Measurements from ENCODE around the gene SLC22A23. TPM values are rescaled to one million over a fixed set of nuclear protein-coding genes. Genes with fewer than 3 reads are reported as not detected.
"Not testable (repeated sequence)": the region's sequence is repeated elsewhere in the genome, so short reads cannot be mapped to it uniquely, and the experiment has no call there.

SLC22A23 gene
- total RNA-seq, 2 experiments from 2014 or later: 0.23 to 0.24 TPM

GRCh38 chr6:3391902-3392458, 64.9 kb downstream of the SLC22A23 start:
- no peaks in the 10 kb centered on the region for H3K36me3 Mint-ChIP-seq (ENCODE audit: low read depth)
- H3K27ac Mint-ChIP-seq: no peak overlapping the region
- ATAC-seq: no peak
- CTCF ChIA-PET: interaction anchor here (1.8 kb wide), 1 partner anchor 19 kb away, joined by 4 read pairs; no protein-coding TSS in a partner anchor
- H3K4me3 Mint-ChIP-seq: no peak overlapping the region
- H3K9me3 Mint-ChIP-seq (ENCODE audit: insufficient read depth): no peaks in the 10 kb centered on the region
- no peaks in the 10 kb centered on the region for H3K4me1 Mint-ChIP-seq (ENCODE audit: low read depth)
- POLR2A ChIA-PET: no interaction called here
- H3K27me3 Mint-ChIP-seq (ENCODE audit: low read depth): no peaks in the 10 kb centered on the region
- no peak for DNase-seq

GRCh38 chr6:3390698-3391097, 66.2 kb downstream of the SLC22A23 start:
- ChIA-PET CTCF (interaction anchor here (1.8 kb wide), 1 partner anchor 20 kb away, joined by 4 read pairs; no protein-coding TSS in a partner anchor), POLR2A (no interaction called here)
- no peak for ATAC-seq
- H3K36me3 Mint-ChIP-seq (ENCODE audit: low read depth): no peaks in the 10 kb centered on the region
- no peaks in the 10 kb centered on the region for H3K9me3 Mint-ChIP-seq (ENCODE audit: insufficient read depth)
- no peak overlapping the region for H3K4me3 Mint-ChIP-seq
- no peaks in the 10 kb centered on the region for H3K27me3 Mint-ChIP-seq (ENCODE audit: low read depth)
- H3K4me1 Mint-ChIP-seq (ENCODE audit: low read depth): no peaks in the 10 kb centered on the region
- H3K27ac Mint-ChIP-seq: no peak overlapping the region
- DNase-seq: no peak

GRCh38 chr6:3389390-3390167, 67.3 kb downstream of the SLC22A23 start:
- CTCF ChIA-PET: no interaction called here
- ATAC-seq: no peak
- POLR2A ChIA-PET: interaction anchor here (0.6 kb wide), 1 partner anchor 399 kb away, joined by 3 read pairs; no protein-coding TSS in a partner anchor

GRCh38 chr6:3388786-3389185, 68.1 kb downstream of the SLC22A23 start:
- H3K27ac Mint-ChIP-seq: no peak overlapping the region
- CTCF ChIA-PET: no interaction called here
- no peaks in the 10 kb centered on the region for H3K4me1 Mint-ChIP-seq (ENCODE audit: low read depth)
- POLR2A ChIA-PET: no interaction called here
- DNase-seq (no peak), ATAC-seq (no peak)
- H3K36me3 Mint-ChIP-seq (ENCODE audit: low read depth): no peaks in the 10 kb centered on the region
- H3K4me3 Mint-ChIP-seq: no peak overlapping the region
- no peaks in the 10 kb centered on the region for H3K9me3 Mint-ChIP-seq (ENCODE audit: insufficient read depth)
- H3K27me3 Mint-ChIP-seq (ENCODE audit: low read depth): no peaks in the 10 kb centered on the region

More at GRCh38 chr6:3389390-3390167, 67.3 kb downstream of the SLC22A23 start:
- Mint-ChIP-seq H3K4me1 (ENCODE audit: low read depth) (no peaks in the 10 kb centered on the region), H3K27ac (no peak overlapping the region), H3K27me3 (ENCODE audit: low read depth) (no peaks in the 10 kb centered on the region), H3K9me3 (ENCODE audit: insufficient read depth) (no peaks in the 10 kb centered on the region), H3K36me3 (ENCODE audit: low read depth) (no peaks in the 10 kb centered on the region), H3K4me3 (no peak overlapping the region)
- no peak for DNase-seq

GRCh38 chr6:3386374-3386857, 70.4 kb downstream of the SLC22A23 start:
- H3K36me3 Mint-ChIP-seq (ENCODE audit: low read depth): no peaks in the 10 kb centered on the region
- H3K4me1 Mint-ChIP-seq (ENCODE audit: low read depth): no peaks in the 10 kb centered on the region
- ATAC-seq (no peak), DNase-seq (no peak)
- H3K4me3 Mint-ChIP-seq: no peak overlapping the region
- H3K9me3 Mint-ChIP-seq (ENCODE audit: insufficient read depth): no peaks in the 10 kb centered on the region
- CTCF ChIA-PET: no interaction called here
- POLR2A ChIA-PET: no interaction called here
- H3K27ac Mint-ChIP-seq: no peak overlapping the region
- H3K27me3 Mint-ChIP-seq (ENCODE audit: low read depth): no peaks in the 10 kb centered on the region

GRCh38 chr6:3385660-3386151, 71.1 kb downstream of the SLC22A23 start:
- DNase-seq: no peak
- ChIA-PET POLR2A (no interaction called here), CTCF (interaction anchor here (0.9 kb wide), 1 partner anchor 25 kb away, joined by 3 read pairs; no protein-coding TSS in a partner anchor)
- Mint-ChIP-seq H3K36me3 (ENCODE audit: low read depth) (no peaks in the 10 kb centered on the region), H3K4me1 (ENCODE audit: low read depth) (no peaks in the 10 kb centered on the region), H3K4me3 (no peak overlapping the region), H3K9me3 (ENCODE audit: insufficient read depth) (no peaks in the 10 kb centered on the region), H3K27me3 (ENCODE audit: low read depth) (no peaks in the 10 kb centered on the region), H3K27ac (no peak overlapping the region)
- ATAC-seq: no peak

GRCh38 chr6:3385181-3385580, 71.7 kb downstream of the SLC22A23 start:
- CTCF ChIA-PET: interaction anchor here (0.9 kb wide), 1 partner anchor 25 kb away, joined by 3 read pairs; no protein-coding TSS in a partner anchor
- ATAC-seq; H3K27me3 Mint-ChIP-seq (ENCODE audit: low read depth); H3K9me3 Mint-ChIP-seq (ENCODE audit: insufficient read depth); H3K36me3 Mint-ChIP-seq (ENCODE audit: low read depth); DNase-seq; H3K27ac Mint-ChIP-seq; H3K4me1 Mint-ChIP-seq (ENCODE audit: low read depth); POLR2A ChIA-PET; H3K4me3 Mint-ChIP-seq: not testable (repeated sequence)

GRCh38 chr6:3384241-3385143, 72.4 kb downstream of the SLC22A23 start:
- Mint-ChIP-seq H3K9me3 (ENCODE audit: insufficient read depth) (no peaks in the 10 kb centered on the region), H3K36me3 (ENCODE audit: low read depth) (no peaks in the 10 kb centered on the region), H3K4me3 (no peak overlapping the region), H3K27ac (no peak overlapping the region), H3K27me3 (ENCODE audit: low read depth) (peaks cover 2% of the 10 kb centered on the region), H3K4me1 (ENCODE audit: low read depth) (no peaks in the 10 kb centered on the region)
- ATAC-seq (no peak), DNase-seq (no peak)
- CTCF ChIA-PET: no interaction called here
- POLR2A ChIA-PET: no interaction called here

- CTCF ChIA-PET: no interaction called here
- H3K4me1 Mint-ChIP-seq (ENCODE audit: low read depth): peaks cover 3% of the 10 kb centered on the region
Observed at GRCh38 chr6:3383525-3383924, 73.3 kb downstream of the SLC22A23 start.

GRCh38 chr6:3382326-3383279, 74.2 kb downstream of the SLC22A23 start:
- CTCF ChIA-PET: no interaction called here

More at GRCh38 chr6:3383525-3383924, 73.3 kb downstream of the SLC22A23 start:
- ATAC-seq (no peak), DNase-seq (no peak)
- no peaks in the 10 kb centered on the region for H3K9me3 Mint-ChIP-seq (ENCODE audit: insufficient read depth)
- H3K4me3 Mint-ChIP-seq: no peak overlapping the region
- peaks cover 5% of the 10 kb centered on the region for H3K27me3 Mint-ChIP-seq (ENCODE audit: low read depth)
- no peaks in the 10 kb centered on the region for H3K36me3 Mint-ChIP-seq (ENCODE audit: low read depth)
- H3K27ac Mint-ChIP-seq: no peak overlapping the region
- POLR2A ChIA-PET: no interaction called here

More at GRCh38 chr6:3382326-3383279, 74.2 kb downstream of the SLC22A23 start:
- Mint-ChIP-seq H3K36me3 (ENCODE audit: low read depth) (no peaks in the 10 kb centered on the region), H3K4me1 (ENCODE audit: low read depth) (peaks cover 8% of the 10 kb centered on the region), H3K4me3 (no peak overlapping the region), H3K27ac (no peak overlapping the region), H3K9me3 (ENCODE audit: insufficient read depth) (no peaks in the 10 kb centered on the region), H3K27me3 (ENCODE audit: low read depth) (peaks cover 5% of the 10 kb centered on the region)
- POLR2A ChIA-PET: no interaction called here
- ATAC-seq (no peak), DNase-seq (no peak)

Measured in activated CD8-positive, alpha-beta T cell treated with anti-CD3 and anti-CD28 coated beads, Interleukin-2, amount 10 ng/mL, durations not matched to agents 7 days and 5 days (primary cell).